HepG2 (cell line): ENCODE data around the gene LITAF. TPM values are rescaled to one million over a fixed set of nuclear protein-coding genes. Genes with fewer than 3 reads are reported as not detected.

Experiments
- ARID3A ChIP-seq: IDR thresholded peaks from 2 replicates; pipeline ENCODE4 v1.6.1; 2012; ENCODE audit warnings: low read depth, low read length, improper control_type of control experiment
- CBFB ChIP-seq: sonication (generic); formaldehyde crosslinking; IDR thresholded peaks from 2 replicates; pipeline ENCODE4 v1.4.0; 2020; ENCODE audit warnings: missing genetic modification reagents
- ELF1 ChIP-seq: sonication (generic); formaldehyde crosslinking; IDR thresholded peaks from 2 replicates; pipeline ENCODE4 v1.4.0; 2020; ENCODE audit warnings: missing genetic modification reagents
- NFYC ChIP-seq: IDR thresholded peaks from 2 replicates; pipeline ENCODE4 v1.6.1; 2016; ENCODE audit warnings: missing genetic modification reagents, missing compliant biosample characterization
- ONECUT2 ChIP-seq: sonication (generic); formaldehyde crosslinking; IDR thresholded peaks from 2 replicates; pipeline ENCODE4 v1.4.0; 2020; ENCODE audit warnings: missing genetic modification reagents
- PLSCR1 ChIP-seq: sonication (generic); formaldehyde crosslinking; IDR thresholded peaks from 2 replicates; pipeline ENCODE4 v1.5.0; 2020; ENCODE audit warnings: missing genetic modification reagents, mild to moderate bottlenecking, borderline replicate concordance
- PPARG ChIP-seq: conservative IDR thresholded peaks from 2 replicates; pipeline ENCODE4 v1.6.1; 2016; ENCODE audit warnings: missing biosample characterization, missing genetic modification reagents
- REST ChIP-seq, 2 experiments: IDR thresholded peaks; 2 replicates each; pipeline ENCODE4 v1.6.1; 2011 to 2012; ENCODE audit warnings: low read length in 2 of 2, borderline replicate concordance in 1 of 2, low read depth in 1 of 2, mild to moderate bottlenecking in 1 of 2, moderate library complexity in 1 of 2
- SOX13 ChIP-seq, 3 experiments: fragments of 450-650 bp in 1 of 3; sonication (generic) in 1 of 3; formaldehyde crosslinking in 1 of 3; IDR thresholded peaks in 2 of 3; conservative IDR thresholded peaks in 1 of 3; 2 replicates each; pipeline versions ENCODE4 v1.5.0 to v1.6.1; 2016 to 2020; ENCODE audit warnings: antibody characterized with exemption in 1 of 3, mild to moderate bottlenecking in 1 of 3, missing compliant biosample characterization in 1 of 3, missing genetic modification reagents in 1 of 3, moderate library complexity in 1 of 3
- STAT5B ChIP-seq: sonication (generic); formaldehyde crosslinking; IDR thresholded peaks from 2 replicates; pipeline ENCODE4 v1.4.0; 2020; ENCODE audit warnings: missing genetic modification reagents
- TBX2 ChIP-seq: sonication (generic); formaldehyde crosslinking; IDR thresholded peaks from 2 replicates; pipeline ENCODE4 v1.5.0; 2020; ENCODE audit warnings: missing genetic modification reagents, mild to moderate bottlenecking, borderline replicate concordance
- ZBTB26 ChIP-seq: IDR thresholded peaks from 2 replicates; pipeline ENCODE4 v1.6.1; 2016; ENCODE audit warnings: missing compliant biosample characterization, missing genetic modification reagents, borderline replicate concordance
- ZC3H13 ChIP-seq: sonication (generic); formaldehyde crosslinking; IDR thresholded peaks from 2 replicates; pipeline ENCODE4 v1.8.1; 2023; ENCODE audit warnings: mild to moderate bottlenecking, missing genetic modification reagents, moderate library complexity
- ZFP41 ChIP-seq: sonication (generic); formaldehyde crosslinking; IDR thresholded peaks from 2 replicates; pipeline ENCODE4 v1.4.0; 2020; ENCODE audit warnings: mild to moderate bottlenecking, missing genetic modification reagents, borderline replicate concordance
- ZNF558 ChIP-seq: sonication (generic); formaldehyde crosslinking; IDR thresholded peaks from 2 replicates; pipeline ENCODE4 v1.9.0; 2022; ENCODE audit warnings: mild to moderate bottlenecking, missing genetic modification reagents, borderline replicate concordance
- ZNF614 ChIP-seq: IDR thresholded peaks from 2 replicates; pipeline ENCODE4 v1.6.1; 2018; ENCODE audit warnings: missing biosample characterization, missing genetic modification reagents, inconsistent platforms, borderline replicate concordance
- ZNF672 ChIP-seq: sonication (generic); formaldehyde crosslinking; IDR thresholded peaks from 2 replicates; pipeline ENCODE4 v1.8.1; 2022; ENCODE audit warnings: missing genetic modification reagents
- ZNF749 ChIP-seq: sonication (generic); formaldehyde crosslinking; IDR thresholded peaks from 2 replicates; pipeline ENCODE4 v1.8.0; 2022; ENCODE audit warnings: mild to moderate bottlenecking, missing genetic modification reagents, moderate library complexity, borderline replicate concordance
- ZSCAN25 ChIP-seq: sonication (generic); formaldehyde crosslinking; IDR thresholded peaks from 2 replicates; pipeline ENCODE4 v1.8.0; 2022; ENCODE audit warnings: mild to moderate bottlenecking, missing genetic modification reagents
- ZZZ3 ChIP-seq: sonication (generic); formaldehyde crosslinking; IDR thresholded peaks from 2 replicates; pipeline ENCODE4 v1.4.0; 2020; ENCODE audit warnings: missing genetic modification reagents, mild to moderate bottlenecking, borderline replicate concordance
- polyA plus RNA-seq, 8 experiments: library from polyadenylated mRNA; depleted of rRNA in 3 of 8; stranded (reverse) in 7 of 8; unstranded in 1 of 8; fragments of >200 nt; fragmentation: Illumina TruSeq in 4 of 8; extraction: Trizol in 4 of 8; gene quantifications; 2 replicates each; pipeline versions ENCODE4 v1.2.1 to v1.2.3, GENCODE V29; 2011 to 2016; ENCODE audit warnings: low read depth in 4 of 8, missing spikeins in 1 of 8, mixed read lengths in 1 of 8; ENCODE audit not compliant: insufficient read depth in 1 of 8
- total RNA-seq, 5 experiments: library from RNA; depleted of rRNA; stranded (reverse); fragments of >200 nt; fragmentation: Illumina TruSeq; extraction: Trizol; gene quantifications; 2 replicates each; pipeline ENCODE4 v1.2.3, GENCODE V29; 2016; ENCODE audit warnings: low read depth in 1 of 5

LITAF gene
- total and polyA plus RNA-seq, 2 of the 13 experiments (the other 11 are each of a cell fraction or from before 2014, with no cell fraction given), result 80.1 to 141 TPM

- TF ChIP-seq ZZZ3 (no peak), STAT5B (no peak), SOX13 (IDR thresholded peaks at IDR 0.05) (no peak), SOX13 (CRISPR knock-in tag; conservative IDR thresholded peaks at IDR 0.05 in 1 of 2, IDR thresholded peaks at IDR 0.05 in 1 of 2) (peak in 1 of 2 experiments; percentile 91; a peak in 2 of 4 replicates), ZNF749 (CRISPR knock-in tag) (peak; percentile 28; the same call in 1 of the 2 replicates), ELF1 (CRISPR knock-in tag) (peak; percentile 54; the same call in 1 of the 2 replicates), ZC3H13 (CRISPR knock-in tag) (no peak), ZSCAN25 (peak; percentile 60), PLSCR1 (CRISPR knock-in tag) (no peak), REST (IDR thresholded peaks at IDR 0.05; ENCODE audit: borderline replicate concordance in 1 of 2, low read depth in 1 of 2, low read length in 2 of 2) (0 out of 4 replicates have a peak, but pooled peaks of 1 of the 2 experiments have one; percentile 26), PPARG (CRISPR knock-in tag) (peak; percentile 47), ZNF614 (CRISPR knock-in tag) (peak; percentile 64), ZNF672 (no peak), NFYC (0 out of 2 replicates have a peak, but pooled peaks have one; percentile 8), TBX2 (CRISPR knock-in tag) (peak; percentile 55; the same call in 1 of the 2 replicates), ONECUT2 (0 out of 2 replicates have a peak, but pooled peaks have one; percentile 21), ZBTB26 (CRISPR knock-in tag) (peak; percentile 96; the same call in 1 of the 2 replicates), ZFP41 (CRISPR knock-in tag) (no peak), CBFB (CRISPR knock-in tag) (peak; percentile 28; the same call in 1 of the 2 replicates), ARID3A (peak; percentile 21; the same call in 1 of the 2 replicates), ZNF558 (no peak; the same call in 1 of the 2 replicates)
Observed at GRCh38 chr16:11576427-11577289, 10.1 kb downstream of the LITAF start (continued).
